Stimulated activated CD8-positive, alpha-beta memory T cell treated with anti-CD3 and anti-CD28 coated beads, Interleukin-12 subunit alpha, Interleukin-12 subunit beta, amount 100 ng/mL, for 1 hour (primary cell): ENCODE data around the gene ABTB1.
"Not testable (repeated sequence)": the region's sequence is repeated elsewhere in the genome, so short reads cannot be mapped to it uniquely, and the experiment has no call there.

Experiments used
- DNase-seq: peaks from one replicate; pipeline ENCODE4 v3.0.0-alpha.2; 2020; ENCODE audit warnings: low read depth

The ABTB1 gene

DNA sequence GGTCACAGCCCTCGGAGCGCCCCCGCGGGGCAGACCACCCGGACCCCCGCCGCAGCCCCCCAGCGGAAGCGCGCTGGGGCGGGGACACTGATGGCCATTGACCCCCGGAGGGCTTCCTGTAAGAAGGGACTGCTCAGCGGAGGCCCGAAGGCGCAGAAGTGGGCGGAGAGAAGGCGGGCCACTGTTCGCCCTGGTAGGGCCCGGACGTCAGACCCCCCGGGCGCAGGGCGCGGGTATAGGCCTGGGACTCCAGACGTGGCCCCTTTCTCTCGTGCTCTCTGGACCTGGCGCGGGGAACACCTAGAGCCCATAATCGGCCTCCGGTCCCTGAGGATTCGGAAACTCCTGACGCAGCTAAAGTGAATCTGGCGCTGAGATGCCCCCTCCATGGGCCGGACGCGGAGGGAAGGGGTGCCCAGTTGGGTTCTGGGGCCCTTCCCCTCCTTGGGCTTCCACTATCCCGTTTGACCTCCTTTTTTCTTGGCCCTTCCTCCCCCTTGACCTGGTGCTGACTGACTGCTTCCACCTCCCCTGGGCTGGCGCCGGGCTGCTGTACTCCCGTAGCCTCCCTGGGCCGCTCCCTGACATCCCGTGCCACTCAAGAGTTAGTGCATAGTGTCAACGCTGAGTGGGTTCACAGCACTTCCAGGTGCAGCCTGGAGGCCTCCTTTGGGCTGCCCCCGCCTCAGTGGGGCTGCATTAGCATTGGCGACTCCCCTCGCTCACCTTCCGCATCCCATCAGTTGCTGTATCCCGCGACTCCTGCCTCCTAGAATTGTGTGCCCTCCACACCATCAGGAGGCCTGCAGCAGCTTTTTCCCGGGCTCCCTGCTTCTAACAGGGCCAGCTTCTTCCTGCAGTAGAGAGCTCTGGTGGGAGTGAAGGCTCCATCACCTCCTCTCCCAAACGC lies 694 bp downstream of the ABTB1 start:
- peak; percentile 29 for DNase-seq

DNA sequence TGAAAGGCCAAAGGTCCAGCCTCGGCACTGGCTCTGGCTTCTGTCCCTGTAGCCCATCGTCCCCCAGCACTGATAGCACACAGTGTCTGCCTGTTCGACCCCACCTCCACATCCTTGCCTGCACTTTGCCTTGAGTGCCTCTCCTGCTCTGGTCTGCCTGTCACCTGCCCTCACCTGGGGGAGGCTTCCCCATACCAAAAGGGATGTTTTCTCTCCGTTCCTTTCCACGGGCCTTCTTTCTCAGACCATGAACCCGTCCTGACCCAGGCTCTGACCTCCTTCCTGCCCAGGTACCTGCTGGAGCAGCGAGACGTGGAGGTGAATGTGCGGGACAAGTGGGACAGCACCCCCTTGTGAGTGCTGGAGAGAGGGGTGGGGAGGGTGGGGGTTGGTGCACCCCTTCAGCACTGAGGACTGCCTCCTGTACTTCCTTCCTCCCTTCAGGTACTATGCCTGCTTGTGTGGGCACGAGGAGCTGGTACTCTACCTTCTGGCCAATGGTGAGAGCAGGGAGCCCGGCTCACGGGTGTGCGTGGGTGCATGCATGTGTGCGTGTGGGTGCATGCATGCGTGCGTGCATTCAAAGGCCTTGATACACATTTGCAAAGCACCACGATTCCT lies 1.5 kb downstream of the ABTB1 start:
- no peak for DNase-seq

GRCh38 chr3:127674790-127675189 lies 2.0 kb downstream of the ABTB1 start:
- DNase-seq = no peak

GRCh38 chr3:127675651-127676391 lies 3.1 kb downstream of the ABTB1 start:
- DNase-seq = no peak

DNA sequence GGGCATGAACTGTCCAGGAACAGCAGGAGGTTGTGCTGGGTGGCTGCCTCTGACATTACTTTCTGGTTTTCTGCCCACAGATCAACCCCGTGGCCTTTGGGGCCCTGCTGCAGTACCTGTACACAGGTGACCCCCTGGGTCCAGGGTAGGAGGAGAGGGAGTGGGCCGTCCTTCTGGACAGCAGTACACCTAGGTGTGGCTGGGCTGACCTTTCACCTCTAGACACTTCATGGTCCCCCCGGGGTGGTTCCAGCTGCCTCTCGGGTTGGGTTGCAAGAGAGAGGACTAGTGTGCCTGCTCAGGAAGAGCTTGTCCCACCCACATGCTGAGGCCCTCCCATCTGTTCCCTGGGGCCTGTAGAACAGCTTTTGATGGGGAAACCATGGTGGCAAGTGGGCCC lies 3.7 kb downstream of the ABTB1 start:
- DNase-seq = no peak

DNA sequence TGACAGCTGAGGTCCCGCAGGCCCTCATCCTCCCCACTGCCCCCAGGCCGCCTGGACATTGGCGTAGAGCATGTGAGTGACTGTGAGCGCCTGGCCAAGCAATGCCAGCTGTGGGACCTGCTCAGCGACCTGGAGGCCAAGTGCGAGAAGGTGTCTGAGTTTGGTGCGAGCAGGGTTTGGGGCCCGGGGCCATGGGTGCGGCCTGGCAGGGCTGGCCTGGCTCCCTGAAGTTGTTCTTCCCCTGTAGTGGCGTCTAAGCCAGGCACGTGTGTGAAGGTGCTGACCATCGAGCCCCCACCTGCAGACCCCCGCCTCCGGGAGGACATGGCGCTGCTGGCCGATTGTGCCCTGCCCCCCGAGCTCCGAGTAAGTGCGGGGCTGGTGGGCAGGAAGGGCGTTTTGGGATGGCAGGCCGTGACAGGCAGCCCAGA lies 4.2 kb downstream of the ABTB1 start:
- no peak for DNase-seq

GRCh38 chr3:127677541-127678314 lies 5.0 kb downstream of the ABTB1 start:
- DNase-seq = no peak

DNA sequence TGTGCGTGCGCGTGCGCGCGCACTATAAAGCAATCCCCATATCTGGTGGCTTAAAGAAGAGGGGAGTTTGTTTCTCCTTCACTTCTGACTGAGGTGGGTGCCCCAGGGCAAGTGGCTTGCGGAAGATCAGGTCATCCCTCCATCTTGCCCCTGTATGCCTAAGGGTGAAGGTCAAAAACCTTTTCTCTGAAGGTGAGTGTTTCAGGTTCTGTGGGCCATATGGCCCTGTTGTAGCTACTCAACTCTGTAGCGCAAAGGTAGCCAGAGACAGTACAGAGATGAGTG lies 5.5 kb downstream of the ABTB1 start:
- DNase-seq = no peak

DNA sequence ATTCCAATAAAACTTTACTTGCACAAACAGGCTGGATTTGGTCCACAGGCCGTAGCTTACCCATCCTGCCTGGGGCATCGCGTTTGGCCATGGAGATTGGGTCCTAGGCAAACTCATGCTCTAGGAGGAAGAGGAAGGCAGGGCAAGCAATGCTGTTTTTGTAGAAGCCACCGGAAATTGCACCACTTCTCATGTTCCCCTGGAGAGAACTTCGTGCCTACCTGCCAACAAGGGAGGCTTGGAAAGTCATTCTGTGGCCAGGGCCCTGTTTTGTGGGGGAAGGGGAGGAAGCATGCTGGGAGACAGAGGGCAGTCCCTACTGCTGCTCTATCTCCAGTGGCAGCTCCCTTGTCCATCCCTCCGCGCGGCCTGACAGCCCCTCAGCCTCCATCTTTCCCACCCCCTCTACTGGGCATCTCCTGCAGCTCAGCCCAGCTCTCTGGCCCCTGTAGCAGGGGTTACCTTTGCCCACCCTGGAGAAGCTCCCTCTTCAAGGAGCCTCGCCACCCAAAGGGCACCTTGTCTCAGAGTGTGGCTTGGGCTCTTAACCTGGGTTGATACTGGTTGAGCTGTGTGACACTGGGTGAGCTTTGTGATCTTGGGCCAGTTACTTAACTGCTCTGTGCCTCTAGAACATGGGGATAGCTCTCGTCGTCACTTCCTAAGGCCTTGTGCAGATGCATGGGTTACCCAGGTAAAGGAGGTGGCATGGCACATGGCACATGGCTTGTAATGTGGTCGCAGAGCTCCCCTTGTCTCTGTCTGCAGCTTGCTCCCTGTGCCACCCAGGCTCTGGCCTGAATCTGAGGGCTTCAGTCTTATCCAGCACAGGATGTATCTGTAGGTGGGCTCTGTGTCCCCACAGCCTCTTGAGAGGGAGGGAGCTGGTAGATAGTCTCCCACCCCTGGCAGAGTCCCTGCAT lies 6.1 kb downstream of the ABTB1 start:
- no peak for DNase-seq

GRCh38 chr3:127679534-127680145 lies 6.9 kb downstream of the ABTB1 start:
- DNase-seq = no peak

DNA sequence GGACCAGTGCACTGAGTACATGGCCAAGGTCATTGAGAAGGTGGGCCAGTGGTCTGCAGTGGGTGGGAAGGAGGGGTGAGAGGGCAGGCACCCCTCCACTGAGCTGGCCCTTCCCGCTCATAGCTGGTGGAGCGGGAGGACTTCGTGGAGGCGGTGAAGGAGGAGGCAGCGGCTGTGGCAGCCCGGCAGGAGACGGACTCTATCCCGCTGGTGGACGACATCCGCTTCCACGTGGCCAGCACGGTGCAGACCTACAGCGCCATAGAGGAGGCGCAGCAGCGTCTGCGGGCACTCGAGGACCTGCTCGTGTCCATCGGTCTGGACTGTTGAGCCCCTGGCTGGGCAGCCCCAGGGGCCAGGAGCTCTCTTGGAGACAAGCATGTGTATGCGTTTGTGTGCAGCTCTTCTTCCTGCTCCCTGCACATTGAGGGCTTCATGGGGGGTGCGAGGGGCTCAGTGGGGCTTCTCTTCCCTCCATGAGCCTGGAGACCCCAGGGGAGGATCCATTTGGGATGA lies 7.5 kb downstream of the ABTB1 start:
- no peak for DNase-seq

DNA sequence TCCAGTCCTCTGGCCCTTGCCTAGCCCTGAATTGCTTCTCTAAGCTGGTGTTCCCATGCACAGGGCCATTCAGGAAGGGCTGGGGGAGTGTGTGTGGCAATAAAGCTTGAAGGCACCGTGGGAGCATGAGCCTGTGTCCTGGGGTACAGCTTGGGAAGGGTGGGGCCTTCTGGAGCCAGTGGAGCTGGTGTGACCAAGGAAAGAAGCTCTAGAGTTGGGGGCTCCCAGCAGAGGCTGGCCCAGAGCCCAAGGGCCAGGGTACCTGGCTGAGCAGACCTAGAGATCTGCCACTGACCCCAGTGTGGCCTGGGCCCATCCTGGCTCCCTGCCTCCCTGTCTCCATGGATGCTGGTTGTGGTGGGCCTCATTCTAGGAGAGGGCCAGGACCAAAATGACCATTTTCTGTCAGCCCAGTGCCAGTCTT lies 8.1 kb downstream of the ABTB1 start:
- no peak for DNase-seq

DNA sequence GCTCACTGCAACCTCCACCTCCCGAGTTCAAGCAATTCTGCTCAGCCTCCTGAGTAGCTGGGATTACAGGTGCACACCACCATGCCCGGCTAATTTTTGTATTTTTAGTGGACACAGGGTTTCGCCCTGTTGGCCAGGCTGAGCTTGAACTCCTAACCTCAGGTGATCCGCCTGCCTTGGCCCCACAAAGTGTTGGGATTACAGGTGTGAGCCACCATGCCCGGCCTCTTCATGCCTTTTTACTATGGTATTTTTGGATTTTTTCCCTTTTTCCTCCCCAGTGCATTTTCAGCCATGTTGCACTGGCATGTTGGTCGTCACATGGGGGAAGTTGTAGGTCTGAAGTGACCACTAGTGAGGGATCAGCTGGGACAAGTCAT lies 9.4 kb downstream of the ABTB1 start:
- not testable (repeated sequence) for DNase-seq

DNA sequence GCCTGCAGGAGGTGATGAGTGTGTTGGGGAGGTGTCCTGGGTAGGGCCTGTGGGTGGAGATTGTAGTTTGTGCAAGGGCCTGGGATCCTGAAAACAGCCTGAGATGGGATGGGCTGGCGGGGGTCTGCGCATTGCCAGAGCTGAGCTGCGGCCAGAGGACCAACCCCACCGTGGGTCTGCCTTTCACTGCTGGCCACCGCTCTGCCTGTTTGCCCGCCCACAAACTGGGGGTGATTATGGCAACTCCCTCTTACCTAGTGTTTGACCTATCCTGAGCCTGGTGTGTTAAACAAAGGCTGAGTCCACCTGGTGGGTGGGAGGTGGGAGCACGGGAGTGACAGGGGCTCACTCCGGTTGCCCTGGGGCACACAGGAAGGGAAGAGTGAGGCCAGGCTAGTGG lies 9.8 kb downstream of the ABTB1 start:
- DNase-seq = no peak

DNA sequence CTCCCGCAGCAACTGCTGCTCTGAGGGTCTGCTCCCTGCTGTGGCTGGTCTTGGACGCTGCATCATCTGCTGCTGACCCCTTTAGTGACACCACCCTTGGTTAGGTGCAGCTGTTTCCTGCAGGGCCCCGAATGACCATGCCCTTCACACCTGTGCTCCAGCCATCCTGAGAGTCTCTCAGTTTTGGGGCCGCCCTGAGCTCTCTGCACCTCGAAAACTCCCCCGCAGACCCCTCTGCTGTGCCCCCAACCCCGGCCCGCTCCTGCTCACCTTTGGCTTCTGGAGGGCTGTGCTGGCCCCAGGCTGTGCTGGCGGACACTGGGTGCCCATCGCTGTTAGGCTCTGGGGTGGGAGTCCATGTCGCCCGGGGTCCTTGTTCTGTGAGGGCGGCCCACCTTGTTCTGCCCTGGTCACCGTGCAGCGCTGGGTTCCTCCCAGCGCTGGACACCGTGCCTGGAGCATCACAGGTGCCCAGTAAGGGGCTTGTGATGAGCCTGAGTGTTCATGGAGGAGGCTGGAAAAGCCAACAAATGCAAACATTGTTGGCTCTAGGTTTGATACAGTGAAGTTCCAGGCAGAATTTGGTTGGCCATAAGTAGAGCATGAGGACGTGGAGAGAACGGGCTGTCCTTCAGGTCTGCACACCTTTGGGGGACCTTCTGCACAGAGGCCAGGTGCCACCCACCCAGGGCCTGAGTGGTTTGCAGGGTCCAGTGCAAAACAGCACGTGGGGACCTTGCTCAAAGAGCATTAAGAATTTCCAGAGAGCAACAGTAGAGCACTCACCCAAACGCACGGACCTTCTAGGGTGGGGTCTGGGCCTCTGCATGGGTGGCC lies 12.3 kb downstream of the ABTB1 start:
- no peak for DNase-seq

DNA sequence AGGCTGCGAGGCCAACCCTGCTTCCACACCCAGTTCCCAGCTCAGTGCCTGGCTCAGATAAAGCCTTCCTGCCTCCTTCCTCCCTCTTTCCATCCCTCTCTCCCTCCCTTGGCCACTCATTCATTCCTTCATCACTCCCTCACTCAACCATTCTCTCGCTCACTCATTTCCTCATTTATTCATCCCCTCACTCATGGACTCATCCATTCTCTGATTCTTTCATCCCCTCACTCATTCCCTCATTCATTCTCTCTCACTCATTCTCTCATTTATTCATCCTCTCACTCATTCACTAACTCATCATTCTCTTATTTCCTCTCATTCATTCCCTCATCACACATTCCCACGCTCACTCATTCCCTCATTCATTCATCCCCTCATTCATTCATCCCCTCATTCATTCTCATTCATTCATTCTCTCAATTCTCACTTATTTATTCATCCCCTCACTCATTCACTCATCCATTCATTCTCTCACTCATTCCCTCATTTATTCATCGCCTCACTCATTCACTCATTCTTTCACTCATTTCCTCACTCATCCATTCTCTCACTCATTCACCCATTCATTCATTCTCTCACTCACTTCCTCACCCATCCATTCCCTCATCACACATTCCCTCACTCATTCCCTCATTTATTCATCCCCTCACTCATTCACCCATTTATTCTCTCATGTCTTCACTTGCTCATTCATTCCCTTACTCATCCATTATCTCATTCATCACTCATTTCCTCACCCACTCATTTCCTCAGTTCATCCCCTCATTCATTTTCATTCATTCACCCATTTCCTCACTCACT lies 13.2 kb downstream of the ABTB1 start:
- no peak for DNase-seq

DNA sequence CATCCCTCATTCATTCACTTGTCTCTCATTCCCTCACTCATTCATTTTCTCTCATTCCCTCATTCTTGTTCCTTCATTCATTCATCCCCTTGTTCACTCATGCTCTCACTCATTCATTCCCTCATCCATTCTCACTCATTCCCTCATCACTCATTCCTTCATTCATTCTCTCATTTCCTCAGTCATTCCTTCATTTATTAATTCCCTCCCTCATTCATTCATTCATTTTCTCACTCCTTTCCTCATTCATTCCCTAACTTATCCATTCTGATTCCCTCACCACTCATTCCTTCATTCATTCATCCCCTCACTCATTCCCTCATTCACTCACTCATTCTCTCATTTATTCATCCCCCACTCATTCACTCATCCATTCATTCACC lies 13.8 kb downstream of the ABTB1 start:
- no peak for DNase-seq

GRCh38 chr3:127687228-127687737 lies 14.5 kb downstream of the ABTB1 start:
- DNase-seq = no peak

DNA sequence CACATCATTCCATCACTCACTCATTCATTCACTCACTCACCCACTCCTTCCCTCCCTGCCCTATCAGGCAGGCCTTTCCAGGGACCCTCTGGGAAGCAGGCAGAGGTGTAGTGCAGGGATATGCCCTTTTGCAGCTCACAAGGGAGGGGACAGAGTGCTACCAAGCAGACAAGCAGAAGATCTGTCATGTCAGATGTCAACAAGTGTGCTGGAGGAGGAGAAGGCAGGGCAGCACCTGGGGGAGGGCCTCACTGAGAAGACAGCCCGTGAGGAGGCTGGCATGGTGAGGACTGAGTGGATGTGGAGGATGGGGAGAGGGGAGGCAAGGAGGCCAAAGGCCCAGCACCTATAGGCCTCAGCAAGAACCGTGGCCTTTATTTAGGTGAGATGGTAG lies 15.3 kb downstream of the ABTB1 start:
- no peak for DNase-seq
